Astrocyte (in vitro differentiated cells and primary cell): ENCODE data around the gene NPAS3. TPM values are rescaled to one million over a fixed set of nuclear protein-coding genes. Genes with fewer than 3 reads are reported as not detected.

Experiments
- DNase-seq: peaks from one replicate; pipeline ENCODE4 v3.0.0-alpha.2; 2010; ENCODE audit warnings: low read depth
- FAIRE-seq: peaks from 2 replicates; lab custom pipeline; 2011; peaks lifted over from hg19 to GRCh38; lab: Jason Lieb, UNC
- H2AFZ ChIP-seq: 2 replicates; pipeline ENCODE4 v1.6.0; 2012; ENCODE audit warnings: low read depth, low read length, inconsistent platforms
- H3K27ac ChIP-seq: 2 replicates; pipeline ENCODE4 v1.5.1; 2011; ENCODE audit warnings: low read depth, low read length, inconsistent platforms
- H3K27me3 ChIP-seq: 2 replicates; pipeline ENCODE4 v1.6.0; 2011; ENCODE audit warnings: low read length, inconsistent platforms; ENCODE audit not compliant: insufficient read depth
- H3K36me3 ChIP-seq: 2 replicates; pipeline ENCODE4 v1.5.1; 2011; ENCODE audit warnings: low read length, inconsistent platforms; ENCODE audit not compliant: insufficient read depth
- H3K4me1 ChIP-seq: 2 replicates; pipeline ENCODE4 v1.5.1; 2011; ENCODE audit warnings: low read length, inconsistent platforms; ENCODE audit not compliant: insufficient read depth
- H3K4me2 ChIP-seq: 2 replicates; pipeline ENCODE4 v1.6.0; 2012; ENCODE audit warnings: low read length, inconsistent platforms
- H3K4me3 ChIP-seq: 2 replicates; pipeline ENCODE4 v1.5.1; 2011; ENCODE audit warnings: low read depth, mild to moderate bottlenecking, low read length, inconsistent platforms; ENCODE audit not compliant: insufficient read depth
- H3K79me2 ChIP-seq: 2 replicates; pipeline ENCODE4 v1.6.0; 2012; ENCODE audit warnings: mild to moderate bottlenecking, low read length, inconsistent platforms; ENCODE audit not compliant: insufficient read depth
- H3K9ac ChIP-seq: 2 replicates; pipeline ENCODE4 v1.6.0; 2012; ENCODE audit warnings: mild to moderate bottlenecking, low read length, inconsistent platforms
- H3K9me3 ChIP-seq: 2 replicates; pipeline ENCODE4 v1.5.1; 2012; ENCODE audit warnings: low read depth, mild to moderate bottlenecking, low read length, inconsistent platforms; ENCODE audit not compliant: insufficient read depth
- H4K20me1 ChIP-seq: 2 replicates; pipeline ENCODE4 v1.6.0; 2012; ENCODE audit warnings: low read length, inconsistent platforms; ENCODE audit not compliant: insufficient read depth
- H3K27ac Mint-ChIP-seq: one replicate; pipeline ENCODE4 v1.8.0; 2021; ENCODE audit warnings: mild to moderate bottlenecking, mixed read lengths; ENCODE audit not compliant: unreplicated experiment
- H3K27me3 Mint-ChIP-seq: one replicate; pipeline ENCODE4 v1.8.0; 2021; ENCODE audit warnings: low read depth, mixed read lengths; ENCODE audit not compliant: unreplicated experiment
- H3K36me3 Mint-ChIP-seq: one replicate; pipeline ENCODE4 v1.8.0; 2021; ENCODE audit warnings: low read depth, mixed read lengths; ENCODE audit not compliant: unreplicated experiment
- H3K4me1 Mint-ChIP-seq: one replicate; pipeline ENCODE4 v1.8.0; 2021; ENCODE audit warnings: low read depth, mixed read lengths; ENCODE audit not compliant: unreplicated experiment
- H3K4me3 Mint-ChIP-seq: one replicate; pipeline ENCODE4 v1.8.0; 2021; ENCODE audit warnings: mild to moderate bottlenecking, moderate library complexity, mixed read lengths; ENCODE audit not compliant: unreplicated experiment
- H3K9me3 Mint-ChIP-seq: one replicate; pipeline ENCODE4 v1.8.0; 2021; ENCODE audit warnings: mild to moderate bottlenecking, mixed read lengths; ENCODE audit not compliant: unreplicated experiment
- CTCF ChIP-seq: IDR thresholded peaks from 2 replicates; pipeline ENCODE4 v1.5.1; 2011; ENCODE audit warnings: low read depth, mild to moderate bottlenecking, inconsistent platforms, low read length, moderate library complexity; ENCODE audit not compliant: insufficient read depth
- EZH2 ChIP-seq: IDR thresholded peaks from 2 replicates; pipeline ENCODE4 v1.6.1; 2012; ENCODE audit warnings: mild to moderate bottlenecking, low read length, inconsistent platforms; ENCODE audit not compliant: insufficient read depth
- total RNA-seq: library from RNA; stranded (reverse); gene quantifications from 2 replicates; pipeline ENCODE4 v1.2.1, GENCODE V29; 2021

The NPAS3 gene
- total RNA-seq, 1 donor from 2014 or later, result 2.6 TPM

GRCh38 chr14:32932302-32932913 is 6.3 kb upstream of the NPAS3 start:
- Mint-ChIP-seq H3K36me3 (no peaks in the 10 kb centered on the region), H3K4me1 (peaks cover 3% of the 10 kb centered on the region), H3K9me3 (no peaks in the 10 kb centered on the region), H3K27me3 (peaks cover 37% of the 10 kb centered on the region), H3K4me3 (peak overlapping the region; percentile 54), H3K27ac (peak overlapping the region; percentile 77)
- Histone ChIP-seq H3K9ac (no peak overlapping the region), H2AFZ (peak overlapping the region; percentile 71), H3K79me2 (peaks cover 12% of the 10 kb centered on the region), H3K27ac (no peak overlapping the region), H3K4me1 (peaks cover 24% of the 10 kb centered on the region), H4K20me1 (peaks cover 6% of the 10 kb centered on the region), H3K4me3 (peak overlapping the region; percentile 63), H3K27me3 (peaks cover 41% of the 10 kb centered on the region), H3K36me3 (no peaks in the 10 kb centered on the region), H3K4me2 (peak overlapping the region; percentile 95), H3K9me3 (no peaks in the 10 kb centered on the region)
- TF ChIP-seq CTCF, result no peak
- TF ChIP-seq EZH2, result no peak
- DNase-seq, result peak; percentile 6
- no peak for FAIRE-seq

DNA sequence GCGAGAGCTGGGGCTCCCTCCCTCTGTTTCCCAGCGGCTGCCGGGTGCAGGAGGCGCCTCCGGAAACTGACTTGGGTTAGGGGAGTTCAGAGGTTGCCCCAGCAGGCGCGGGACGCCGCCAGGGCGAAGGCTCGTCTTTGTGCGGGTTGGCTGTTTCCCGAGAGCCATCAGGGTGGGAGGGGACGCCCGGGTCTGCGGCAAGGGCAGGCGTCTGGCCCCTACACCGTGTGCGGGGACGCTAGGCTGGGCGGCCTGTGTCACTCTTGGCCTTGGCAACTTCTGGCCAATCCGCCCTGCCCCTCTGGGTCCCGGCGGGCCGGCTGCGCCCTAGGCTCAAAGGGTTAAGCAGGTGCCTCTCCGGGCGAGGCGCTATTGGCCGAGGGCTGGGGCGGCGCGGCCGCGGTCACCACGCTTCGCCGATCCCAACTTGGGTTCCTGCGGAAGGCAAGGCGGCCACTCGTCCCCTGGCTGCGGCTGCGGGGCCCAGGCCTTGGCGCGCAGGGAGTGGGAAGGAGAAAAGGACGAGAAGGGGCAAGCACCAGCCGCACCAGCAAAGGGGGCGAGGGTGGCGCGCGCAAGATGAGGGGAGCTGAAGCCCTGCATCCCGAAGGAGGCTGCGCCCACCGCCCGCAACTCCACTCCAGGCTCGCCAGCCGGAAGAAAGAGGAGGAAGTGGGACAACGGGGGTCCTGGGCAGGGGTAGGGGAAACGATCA is 5.6 kb upstream of the NPAS3 start:
- TF ChIP-seq EZH2 (no peak), CTCF (no peak)
- peaks cover 12% of the 10 kb centered on the region for H3K79me2 ChIP-seq
- FAIRE-seq, result no peak
- Mint-ChIP-seq H3K9me3 (no peaks in the 10 kb centered on the region), H3K4me1 (peaks cover 3% of the 10 kb centered on the region), H3K27ac (peak overlapping the region; percentile 63), H3K27me3 (peaks cover 37% of the 10 kb centered on the region), H3K4me3 (peak overlapping the region; percentile 87), H3K36me3 (no peaks in the 10 kb centered on the region)
- peaks cover 27% of the 10 kb centered on the region for H3K4me1 ChIP-seq
- H3K4me2 ChIP-seq, result peak overlapping the region; percentile 95
- peak overlapping the region; percentile 63 for H3K4me3 ChIP-seq
- peak overlapping the region; percentile 71 for H2AFZ ChIP-seq
- H3K9ac ChIP-seq, result peak overlapping the region; percentile 63
- peaks cover 43% of the 10 kb centered on the region for H3K27me3 ChIP-seq
- no peak for DNase-seq
- H4K20me1 ChIP-seq, result peaks cover 12% of the 10 kb centered on the region
- H3K27ac ChIP-seq, result no peak overlapping the region
- no peaks in the 10 kb centered on the region for H3K36me3 ChIP-seq
- no peaks in the 10 kb centered on the region for H3K9me3 ChIP-seq

DNA sequence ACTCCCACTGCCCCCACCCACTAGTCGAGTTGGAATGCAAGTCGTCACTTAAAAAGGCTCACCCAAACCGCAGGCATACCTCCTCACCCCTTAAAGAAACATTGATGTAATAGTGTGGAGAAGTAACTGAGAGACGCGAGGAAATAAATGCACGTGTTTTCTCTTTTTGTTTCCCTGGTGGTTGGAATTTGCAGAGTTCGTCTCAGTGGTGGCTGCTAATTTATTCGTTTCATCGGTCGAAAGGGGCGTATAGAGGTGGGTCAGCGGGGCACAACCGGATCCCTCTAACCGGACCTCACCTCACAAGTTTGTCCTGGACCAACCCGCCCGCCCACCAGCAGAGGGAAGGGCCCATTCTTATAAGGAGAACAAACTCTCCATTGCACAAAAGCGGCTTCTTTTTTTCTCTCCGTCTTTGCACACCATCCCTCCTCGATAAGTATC is 5.0 kb upstream of the NPAS3 start:
- DNase-seq, result peak; percentile 77
- Histone ChIP-seq H3K4me1 (peaks cover 29% of the 10 kb centered on the region), H2AFZ (peak overlapping the region; percentile 71), H3K4me3 (peak overlapping the region; percentile 63), H3K27ac (no peak overlapping the region), H4K20me1 (peaks cover 13% of the 10 kb centered on the region), H3K27me3 (peaks cover 43% of the 10 kb centered on the region), H3K9ac (peak overlapping the region; percentile 63), H3K79me2 (peaks cover 12% of the 10 kb centered on the region), H3K36me3 (no peaks in the 10 kb centered on the region), H3K9me3 (no peaks in the 10 kb centered on the region), H3K4me2 (peak overlapping the region; percentile 95)
- Mint-ChIP-seq H3K27ac (peak overlapping the region; percentile 63), H3K4me3 (peak overlapping the region; percentile 87), H3K9me3 (no peaks in the 10 kb centered on the region), H3K27me3 (peaks cover 37% of the 10 kb centered on the region), H3K36me3 (no peaks in the 10 kb centered on the region), H3K4me1 (peaks cover 3% of the 10 kb centered on the region)
- no peak for TF ChIP-seq EZH2
- TF ChIP-seq CTCF, result peak; percentile 49
- FAIRE-seq, result no peak
